Iris pigment epithelial cell (primary cell): ENCODE results near the gene ISG20.
"Not testable (repeated sequence)": the region's sequence is repeated elsewhere in the genome, so short reads cannot be mapped to it uniquely, and the experiment has no call there.

Source experiments
- DNase-seq: peaks from one replicate; pipeline ENCODE4 v3.0.0-alpha.2; 2011; ENCODE audit warnings: low read depth

ISG20 gene

GRCh38 chr15:88619796-88620195, 19.0 kb upstream of the ISG20 start:
- DNase-seq: no peak

- peak; percentile 97 for DNase-seq
Measured at GRCh38 chr15:88620995-88621772, 17.6 kb upstream of the ISG20 start, which contains the start of gene AEN. AEN (plus strand) TSS chr15:88621340; CDS start chr15:88626210, 4,870 bp downstream.

DNA sequence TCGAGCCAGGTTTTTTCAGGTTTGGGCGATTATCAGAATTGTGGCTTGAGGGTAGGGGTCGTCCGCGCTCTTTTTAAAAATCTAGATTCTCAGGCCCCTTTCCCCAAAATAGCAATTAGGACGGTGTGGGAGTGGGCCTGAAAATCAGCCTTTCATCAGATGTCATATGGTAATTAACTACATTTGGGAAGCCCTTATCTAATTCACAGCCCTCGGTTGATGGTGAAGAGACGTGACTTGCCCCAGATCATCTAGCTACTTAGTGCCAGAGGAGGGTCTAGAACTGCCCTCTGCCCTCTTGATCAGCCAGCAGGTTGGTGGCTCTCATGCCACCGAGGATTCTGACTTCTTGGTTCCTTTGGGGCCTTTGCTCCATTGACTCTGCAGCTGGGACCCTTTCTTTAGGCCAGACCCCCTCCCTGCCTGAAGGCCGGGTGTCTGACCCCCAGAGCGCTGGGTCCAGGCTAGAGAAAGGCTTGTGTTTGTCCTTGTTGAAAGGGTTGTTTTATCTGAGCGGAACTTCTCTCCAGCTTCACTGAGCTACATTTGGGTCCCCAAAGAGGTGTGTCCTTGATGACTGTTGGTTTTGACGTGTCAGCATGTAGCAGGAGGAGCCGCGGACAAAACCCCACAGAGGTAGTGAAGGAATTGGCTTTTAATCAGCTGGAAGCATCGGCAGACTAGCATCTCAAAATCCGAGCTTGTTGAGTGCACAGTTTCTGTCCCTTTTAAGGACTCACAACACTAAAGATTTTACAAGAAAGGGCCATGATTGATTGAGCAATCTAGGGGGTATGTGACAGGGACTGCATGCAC, 16.8 kb upstream of the ISG20 start:
- DNase-seq: peak; percentile 46

GRCh38 chr15:88622605-88622975, 16.2 kb upstream of the ISG20 start:
- no peak for DNase-seq

DNA sequence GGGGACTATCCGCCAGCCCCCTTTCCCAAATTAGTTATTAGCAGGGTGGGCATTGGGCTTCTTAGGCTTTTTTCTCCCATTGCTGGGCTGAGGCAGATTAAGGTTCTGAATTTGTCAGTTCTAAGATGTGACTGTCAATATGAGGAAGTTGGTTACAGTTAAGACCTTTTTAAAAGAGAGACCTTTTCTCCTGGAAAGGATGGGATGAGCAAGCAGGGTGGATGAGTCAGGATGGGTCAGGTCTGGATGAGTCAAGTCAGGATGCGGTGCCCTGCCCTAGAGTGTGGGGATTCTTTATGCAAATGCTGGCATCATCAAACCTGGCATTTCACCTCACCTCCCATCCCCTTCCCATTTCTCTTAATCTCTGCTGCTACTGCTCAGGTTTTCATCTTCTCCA, 15.8 kb upstream of the ISG20 start:
- DNase-seq: peak; percentile 87

GRCh38 chr15:88623632-88624031, 15.2 kb upstream of the ISG20 start:
- no peak for DNase-seq

DNA sequence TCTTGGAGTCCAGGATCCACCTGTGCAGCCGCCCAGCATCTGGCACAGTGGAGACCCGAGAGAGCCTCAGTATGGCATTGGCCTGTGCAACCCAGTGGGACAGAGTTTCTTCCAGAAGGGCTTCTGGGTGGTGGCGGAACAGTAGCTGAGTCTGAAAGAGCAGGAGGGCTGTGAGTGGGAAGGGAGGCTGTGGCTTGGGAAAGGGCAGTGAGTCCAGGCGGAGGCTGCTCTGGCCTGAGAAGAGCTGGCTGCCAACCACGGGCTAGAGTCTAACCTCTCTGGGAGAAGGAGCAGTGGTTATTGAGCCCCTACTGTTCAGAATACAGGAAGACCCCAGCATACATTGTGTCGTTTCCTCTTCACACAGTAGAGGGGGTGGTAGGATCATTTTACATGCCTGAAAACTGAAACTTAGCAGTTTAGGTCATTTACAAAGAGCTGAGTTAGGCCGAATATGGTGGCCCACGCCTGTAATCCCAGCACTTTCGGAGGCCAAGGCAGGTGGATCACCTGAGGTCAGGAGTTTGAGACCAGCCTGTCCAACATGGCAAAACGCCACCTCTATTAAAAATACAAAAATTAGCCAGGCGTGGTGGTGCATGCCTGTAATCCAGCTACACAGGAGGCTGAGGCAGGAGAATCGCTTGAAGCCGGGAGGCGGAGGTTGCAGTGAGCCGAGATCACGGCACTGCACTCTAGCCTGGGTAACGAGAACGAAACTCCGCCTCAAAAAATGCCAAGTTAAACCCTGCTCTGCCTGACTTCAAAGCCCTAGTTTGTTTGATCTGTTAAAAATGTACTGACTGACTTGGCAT, 14.5 kb upstream of the ISG20 start:
- peak; percentile 40 for DNase-seq

GRCh38 chr15:88624971-88625490, 13.8 kb upstream of the ISG20 start:
- no peak for DNase-seq

- DNase-seq: no peak
Measured at GRCh38 chr15:88625943-88626741, 12.7 kb upstream of the ISG20 start.

GRCh38 chr15:88627463-88627862, 11.4 kb upstream of the ISG20 start:
- DNase-seq: no peak

- no peak for DNase-seq
Measured at GRCh38 chr15:88628018-88628654, 10.7 kb upstream of the ISG20 start.

DNA sequence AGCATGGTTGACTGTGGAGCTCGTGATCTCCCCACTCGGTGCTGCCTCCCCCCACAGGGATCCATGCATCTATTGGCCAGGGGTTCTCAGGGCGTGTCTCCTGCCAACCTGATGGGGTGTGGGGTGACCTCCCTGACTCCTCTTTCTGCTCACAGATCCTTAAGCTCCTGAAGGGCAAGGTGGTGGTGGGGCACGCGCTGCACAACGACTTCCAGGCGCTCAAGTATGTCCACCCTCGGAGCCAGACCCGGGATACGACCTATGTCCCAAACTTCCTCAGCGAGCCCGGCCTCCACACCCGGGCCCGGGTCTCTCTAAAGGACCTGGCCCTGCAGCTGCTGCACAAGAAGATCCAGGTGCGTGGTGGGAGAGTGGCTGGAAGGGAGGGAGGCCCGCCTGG, 9.7 kb upstream of the ISG20 start:
- no peak for DNase-seq

GRCh38 chr15:88630141-88630721, 8.6 kb upstream of the ISG20 start:
- DNase-seq: peak; percentile 44

DNA sequence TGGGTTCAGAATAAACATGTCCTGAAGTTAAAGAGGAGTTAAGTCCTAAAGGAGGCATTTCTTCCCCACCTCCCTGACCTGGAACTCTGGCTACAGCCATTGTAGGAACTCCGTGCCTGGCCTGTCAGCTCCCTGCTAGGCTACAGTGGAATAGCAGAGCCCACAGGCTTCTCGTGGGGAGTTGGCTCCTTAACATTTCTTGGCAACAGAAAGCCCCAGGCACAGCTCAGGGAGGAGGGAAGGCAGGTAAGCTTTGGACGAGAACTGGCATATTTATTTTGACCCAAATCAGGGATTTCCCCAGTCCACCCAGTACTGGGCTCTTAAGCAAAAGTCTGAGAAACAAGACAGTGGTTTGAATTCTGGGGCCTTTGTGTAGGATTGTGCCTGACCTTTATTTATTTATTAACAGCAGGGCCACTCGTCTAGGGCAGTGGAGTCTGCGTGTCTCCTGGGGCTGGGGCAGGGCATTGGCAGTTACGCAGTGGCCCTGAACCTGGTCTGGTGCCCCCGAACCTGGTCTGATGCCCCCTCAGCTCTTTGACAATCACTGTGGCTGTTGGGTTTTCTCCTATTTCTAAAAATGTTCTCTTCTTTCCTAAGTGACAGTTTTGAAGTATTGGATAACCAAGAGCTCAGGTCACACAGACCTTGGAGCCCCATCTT, 7.9 kb upstream of the ISG20 start:
- no peak for DNase-seq

GRCh38 chr15:88631464-88632028, 7.3 kb upstream of the ISG20 start:
- DNase-seq: no peak

DNA sequence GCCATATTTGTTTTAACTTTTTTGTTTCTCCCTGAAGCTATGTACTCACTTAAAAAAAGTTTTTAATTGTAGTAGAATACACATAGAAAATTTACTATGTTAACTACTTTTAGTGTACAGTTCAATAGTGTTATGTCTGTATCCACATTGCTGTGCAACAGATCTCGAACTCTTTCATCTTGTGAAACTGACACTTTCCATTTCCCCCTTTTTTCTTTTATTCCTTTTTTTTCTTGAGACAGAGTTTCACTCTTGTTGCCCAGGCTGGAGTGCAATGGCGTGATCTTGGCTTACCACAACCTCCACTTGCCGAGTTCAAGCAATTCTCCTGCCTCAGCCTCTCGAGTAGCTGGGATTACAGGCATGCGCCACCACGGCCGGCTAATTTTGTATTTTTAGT, 6.0 kb upstream of the ISG20 start:
- not testable (repeated sequence) for DNase-seq

DNA sequence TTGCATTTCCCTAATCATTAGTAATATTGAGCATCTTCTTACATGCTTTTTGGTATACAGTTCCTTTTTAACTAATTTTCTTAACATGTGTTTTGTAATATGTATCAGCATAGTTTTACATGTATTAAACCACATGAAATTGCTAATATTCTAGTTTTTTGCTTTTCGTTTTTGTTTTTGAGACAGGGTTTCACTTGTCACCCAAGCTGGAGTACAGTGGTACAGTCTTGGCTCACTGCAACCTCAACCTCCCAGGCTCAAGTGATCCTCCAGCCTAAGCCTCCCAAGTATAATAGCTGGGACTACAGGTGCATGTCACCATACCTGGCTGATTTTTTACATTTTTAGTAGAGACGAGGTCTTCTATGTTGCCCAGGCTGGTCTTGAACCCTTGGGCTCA, 4.4 kb upstream of the ISG20 start:
- DNase-seq: no peak

DNA sequence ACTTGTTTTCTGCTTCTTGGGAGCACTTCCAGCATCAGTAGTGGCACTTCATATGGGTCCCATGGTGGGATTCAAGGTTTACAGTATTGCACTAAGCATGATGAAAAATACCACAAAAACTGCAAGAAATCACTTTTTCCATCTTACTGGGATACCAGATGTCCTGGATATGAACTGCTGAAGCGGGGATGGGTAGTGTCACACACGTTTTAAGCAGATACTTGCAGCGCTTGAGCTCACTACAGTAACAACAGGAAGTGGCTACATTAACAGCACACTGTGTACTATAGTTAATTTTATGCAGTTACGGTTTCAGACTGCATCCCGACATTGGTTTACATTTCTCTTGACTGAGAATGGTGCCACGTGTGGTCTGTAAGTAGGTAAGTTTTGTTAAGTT, 3.5 kb upstream of the ISG20 start:
- peak; percentile 76 for DNase-seq

- peak; percentile 21 for DNase-seq
Measured at GRCh38 chr15:88636050-88636449, 2.8 kb upstream of the ISG20 start.

- DNase-seq: peak; percentile 45
Measured at GRCh38 chr15:88636654-88637053, 2.2 kb upstream of the ISG20 start.
